Brain pericyte (primary cell): Measurements from ENCODE around the gene ATP6V0D1.

Experiments
- DNase-seq: peaks from one replicate; pipeline ENCODE4 v3.0.0-alpha.2; 2012; ENCODE audit warnings: low read depth, low spot score

ATP6V0D1 gene

DNA sequence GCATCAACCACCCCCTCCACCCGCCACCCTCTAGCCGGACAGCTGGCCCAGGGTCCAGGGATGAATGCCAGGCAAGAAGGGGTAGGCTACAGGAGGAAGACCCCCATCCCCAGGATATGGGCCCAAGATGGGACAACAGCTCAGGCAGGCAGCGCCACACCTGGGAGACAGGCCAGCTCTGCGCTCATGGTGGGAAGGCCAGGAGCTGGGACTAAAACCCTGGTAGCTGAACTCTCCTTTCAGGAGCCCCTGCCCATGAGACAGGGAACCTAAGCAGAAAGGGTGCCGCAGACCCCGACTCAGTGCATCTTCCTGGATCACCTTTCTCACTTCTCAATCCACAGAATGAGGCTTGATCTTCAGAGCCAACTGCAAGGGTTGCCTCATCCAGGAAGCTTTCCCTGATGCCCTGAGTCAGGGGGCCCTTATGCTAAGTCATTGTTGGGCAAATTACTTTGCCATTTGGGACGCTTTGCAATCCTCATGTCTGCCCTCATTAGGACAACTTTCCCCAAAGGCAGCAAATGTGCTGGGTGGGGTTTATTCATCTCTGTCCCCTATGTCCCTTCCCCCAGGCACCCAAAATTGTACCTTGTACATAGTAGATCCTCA is 73.7 kb downstream of the ATP6V0D1 start:
- DNase-seq = no peak

DNA sequence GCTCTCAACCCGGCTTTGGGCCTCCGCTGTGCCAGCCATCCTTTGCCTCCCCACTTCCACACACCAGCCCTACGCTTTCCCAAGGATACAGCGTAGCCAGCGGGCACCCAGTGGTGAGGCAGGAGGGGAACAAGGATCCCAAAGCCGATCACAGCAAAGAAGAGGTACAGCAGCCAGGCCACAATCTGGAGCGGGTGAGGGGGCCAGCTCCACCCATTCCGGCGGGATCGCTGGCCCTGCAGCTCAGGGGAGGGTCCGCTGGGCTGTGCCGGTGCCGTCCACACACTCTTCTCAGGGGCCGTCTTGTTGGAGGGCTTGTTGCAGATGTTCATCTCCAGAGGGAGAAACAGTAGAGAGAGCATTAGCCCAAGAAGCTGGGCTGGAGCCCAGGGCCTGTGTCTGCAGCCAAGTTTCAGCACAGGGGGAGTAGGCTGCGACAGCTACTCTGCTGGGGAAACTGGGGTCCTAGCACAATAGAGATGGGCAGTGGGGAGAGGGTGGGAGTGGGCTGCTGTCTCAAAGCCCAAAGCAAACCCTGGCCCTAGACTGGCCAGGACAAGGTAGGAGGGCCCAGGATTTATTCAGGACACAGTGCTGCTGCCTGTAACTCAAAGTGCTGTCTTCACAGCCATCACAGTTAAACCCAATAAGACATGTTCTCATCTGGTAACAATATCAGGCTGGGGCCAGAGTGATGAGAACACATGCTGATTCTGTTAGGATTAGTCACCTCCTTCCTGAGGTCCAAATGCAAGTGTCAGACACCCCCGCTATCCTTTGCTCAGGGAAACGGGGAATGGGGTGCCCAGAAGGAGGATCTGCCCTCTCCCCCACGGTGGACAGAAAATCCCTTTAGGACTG is 74.6 kb downstream of the ATP6V0D1 start:
- DNase-seq = peak; percentile 47

DNA sequence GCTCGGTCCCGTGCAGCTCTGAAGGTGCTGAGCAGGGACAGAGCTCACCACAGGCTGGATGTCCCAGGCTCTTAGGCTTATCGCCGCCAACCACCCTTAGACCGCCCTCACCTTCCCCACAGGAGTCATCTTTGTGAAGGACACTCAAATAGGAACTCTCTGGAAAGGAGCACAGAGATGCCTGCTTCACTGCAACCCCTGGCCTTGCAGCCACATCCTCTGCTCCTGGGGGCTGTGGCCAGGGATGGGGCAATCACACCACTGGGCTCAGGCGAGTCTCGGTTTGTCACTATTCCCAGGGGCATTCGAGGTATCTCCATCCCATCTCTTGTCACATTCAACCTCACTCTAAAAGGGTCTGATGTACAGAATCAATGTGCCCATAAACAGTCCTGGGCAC is 75.6 kb downstream of the ATP6V0D1 start:
- no peak for DNase-seq

DNA sequence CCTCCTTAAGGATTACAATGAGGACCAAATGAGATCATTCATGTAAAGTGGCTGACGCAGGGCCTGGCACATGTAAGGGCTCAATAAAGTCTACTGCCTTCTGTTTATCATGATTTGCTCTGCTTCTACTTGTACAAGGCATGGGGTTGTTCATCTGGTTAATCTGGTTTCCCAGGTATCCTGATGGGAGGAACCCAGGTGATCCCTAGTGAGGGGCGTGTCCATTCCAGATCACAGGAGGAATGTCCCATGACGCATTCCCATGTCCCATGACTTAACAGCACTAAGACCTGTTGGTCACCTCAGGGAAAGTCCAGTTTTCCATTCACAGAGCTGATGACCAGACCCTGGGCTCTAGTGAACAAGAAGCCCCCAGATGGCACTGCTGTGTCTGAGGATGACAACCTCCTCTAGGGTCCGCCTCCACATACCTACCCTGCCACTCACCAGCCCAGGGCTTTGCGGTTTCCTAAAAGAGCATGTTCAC is 76.2 kb downstream of the ATP6V0D1 start:
- DNase-seq = no peak

DNA sequence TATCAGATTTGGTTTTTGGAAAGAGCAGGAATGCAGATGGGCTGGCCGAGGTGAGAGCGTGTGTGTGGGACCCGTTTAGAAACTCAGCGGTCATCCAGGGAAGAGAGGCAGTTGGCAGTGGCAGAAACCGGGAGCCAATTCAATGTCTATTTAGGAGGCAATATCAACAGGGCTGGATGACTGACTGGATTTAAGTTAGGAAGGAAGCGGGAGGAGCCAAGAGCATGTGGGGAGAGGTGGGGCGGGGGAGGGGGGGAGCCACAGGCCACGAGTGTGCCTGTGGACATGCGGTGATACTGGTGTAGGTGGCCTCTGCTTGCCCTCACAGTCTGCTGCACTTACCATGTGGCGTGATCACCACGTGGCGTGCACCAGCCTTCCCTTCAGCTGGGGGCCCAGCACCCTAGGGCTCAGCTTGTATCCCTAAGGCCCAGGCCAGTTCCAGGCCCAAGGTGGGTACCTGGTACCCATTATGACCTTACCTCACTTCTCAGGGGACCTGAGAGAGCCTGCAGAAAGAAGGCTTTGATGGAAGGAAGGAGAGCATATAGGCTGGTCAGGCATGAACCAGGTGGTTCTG is 76.9 kb downstream of the ATP6V0D1 start:
- no peak for DNase-seq

- no peak for DNase-seq
These were observed 80.1 kb downstream of the ATP6V0D1 start for GRCh38 chr16:67400901-67401300.

DNA sequence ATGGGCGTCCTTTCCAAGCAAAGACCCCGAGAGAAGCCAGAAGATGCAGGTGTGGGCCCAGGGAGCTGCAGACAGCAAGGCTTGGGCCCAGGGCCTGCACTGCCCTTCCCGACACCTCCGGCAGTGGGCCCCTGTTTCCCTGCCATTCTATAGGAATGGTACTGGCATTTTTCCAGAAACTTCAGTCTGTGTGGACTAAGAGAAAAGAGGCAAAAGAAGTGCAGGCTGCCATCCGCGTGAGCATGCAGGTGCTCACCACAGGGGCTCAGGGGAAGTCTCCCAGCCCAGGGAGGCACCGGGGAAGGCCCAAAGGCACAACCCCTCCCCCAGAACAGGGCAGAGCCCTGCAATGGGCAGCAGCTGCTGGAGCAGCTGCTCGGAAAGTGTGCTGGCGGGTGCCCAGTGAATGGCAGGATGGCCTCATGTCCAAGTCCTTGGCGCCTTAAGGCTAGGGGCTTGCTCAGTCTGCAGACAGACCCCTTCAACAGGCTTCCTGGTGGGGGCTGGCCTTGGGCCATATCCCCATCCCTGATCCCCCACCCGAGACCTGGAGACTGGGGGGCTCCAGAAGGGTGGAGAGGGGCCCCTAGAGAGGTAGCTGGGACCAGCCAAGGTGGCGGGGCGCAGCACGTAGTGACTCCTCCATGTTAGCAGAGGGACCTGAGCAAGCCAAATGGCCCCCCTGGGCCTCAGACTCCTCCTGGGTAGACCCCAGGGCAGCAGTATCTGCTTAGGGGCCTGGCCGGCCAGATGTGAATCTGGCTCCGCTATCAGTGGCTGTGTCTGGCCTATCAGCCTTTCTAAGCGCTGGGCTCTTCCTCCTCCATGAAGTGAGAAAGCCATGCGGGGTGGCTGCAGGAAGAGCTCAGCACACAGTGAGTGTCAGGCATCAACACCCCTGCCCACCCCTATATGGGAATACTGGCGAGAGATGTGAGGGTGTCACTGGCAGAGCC is 80.9 kb downstream of the ATP6V0D1 start:
- DNase-seq = no peak

GRCh38 chr16:67399218-67399733 is 81.7 kb downstream of the ATP6V0D1 start:
- DNase-seq = no peak

GRCh38 chr16:67398546-67399217 is 82.3 kb downstream of the ATP6V0D1 start:
- DNase-seq = no peak

- DNase-seq = no peak
These were observed 83.0 kb downstream of the ATP6V0D1 start for GRCh38 chr16:67397812-67398545.

- no peak for DNase-seq
These were observed 83.7 kb downstream of the ATP6V0D1 start for GRCh38 chr16:67397036-67397801.

- DNase-seq = no peak
These were observed 84.6 kb downstream of the ATP6V0D1 start for GRCh38 chr16:67396159-67397035.

DNA sequence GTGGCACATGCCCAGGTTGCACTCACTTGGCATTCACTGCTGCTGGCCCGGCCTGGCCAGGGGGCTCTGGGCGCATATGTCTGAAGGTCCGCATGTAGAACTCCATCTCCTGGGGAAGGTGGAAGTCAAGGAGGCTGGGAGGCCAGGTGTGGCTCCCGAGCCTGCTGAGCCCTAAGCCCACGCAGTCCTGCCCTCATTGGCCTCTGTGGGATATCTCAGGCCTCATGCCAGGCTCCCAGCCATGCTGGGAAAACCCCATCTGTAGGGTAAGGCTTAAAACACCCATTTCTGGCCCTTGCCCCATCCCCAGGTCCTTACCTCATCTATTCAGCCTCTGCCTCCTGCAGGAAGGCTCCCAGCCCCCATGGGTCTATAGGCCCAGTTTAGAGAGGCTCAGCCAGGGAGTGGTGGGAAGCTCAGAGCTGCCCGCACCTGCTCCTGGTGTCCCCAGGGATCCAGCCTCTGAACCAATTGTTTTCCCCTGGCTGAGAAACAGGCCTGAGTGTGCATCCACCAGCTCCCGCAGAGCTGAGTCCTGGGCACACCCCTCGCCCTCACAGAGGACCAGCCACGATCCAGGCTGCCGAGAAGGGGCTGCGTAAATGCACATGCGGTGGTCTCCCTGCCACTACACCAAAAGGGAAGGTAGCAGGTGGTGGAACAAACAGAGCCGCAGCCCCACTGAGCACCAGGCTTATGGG is 85.3 kb downstream of the ATP6V0D1 start:
- DNase-seq = no peak

DNA sequence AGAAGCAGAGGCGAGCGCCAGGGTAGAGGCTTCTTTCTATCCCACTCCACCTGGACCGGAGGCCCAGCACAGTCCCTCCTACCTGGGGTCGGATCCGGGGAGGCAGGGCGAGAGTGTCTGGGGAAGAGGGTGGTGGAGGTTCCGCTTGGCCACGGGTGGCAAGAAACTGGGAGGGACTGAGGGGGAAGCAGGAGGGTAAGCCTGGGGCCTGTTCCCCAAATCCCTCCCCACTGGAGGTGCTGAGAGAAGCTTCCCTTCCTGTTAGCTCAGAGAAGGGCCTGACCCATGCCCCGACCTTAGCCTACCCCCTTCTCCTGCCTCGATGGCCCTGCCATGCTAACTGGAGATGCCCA is 85.9 kb downstream of the ATP6V0D1 start:
- DNase-seq = no peak

DNA sequence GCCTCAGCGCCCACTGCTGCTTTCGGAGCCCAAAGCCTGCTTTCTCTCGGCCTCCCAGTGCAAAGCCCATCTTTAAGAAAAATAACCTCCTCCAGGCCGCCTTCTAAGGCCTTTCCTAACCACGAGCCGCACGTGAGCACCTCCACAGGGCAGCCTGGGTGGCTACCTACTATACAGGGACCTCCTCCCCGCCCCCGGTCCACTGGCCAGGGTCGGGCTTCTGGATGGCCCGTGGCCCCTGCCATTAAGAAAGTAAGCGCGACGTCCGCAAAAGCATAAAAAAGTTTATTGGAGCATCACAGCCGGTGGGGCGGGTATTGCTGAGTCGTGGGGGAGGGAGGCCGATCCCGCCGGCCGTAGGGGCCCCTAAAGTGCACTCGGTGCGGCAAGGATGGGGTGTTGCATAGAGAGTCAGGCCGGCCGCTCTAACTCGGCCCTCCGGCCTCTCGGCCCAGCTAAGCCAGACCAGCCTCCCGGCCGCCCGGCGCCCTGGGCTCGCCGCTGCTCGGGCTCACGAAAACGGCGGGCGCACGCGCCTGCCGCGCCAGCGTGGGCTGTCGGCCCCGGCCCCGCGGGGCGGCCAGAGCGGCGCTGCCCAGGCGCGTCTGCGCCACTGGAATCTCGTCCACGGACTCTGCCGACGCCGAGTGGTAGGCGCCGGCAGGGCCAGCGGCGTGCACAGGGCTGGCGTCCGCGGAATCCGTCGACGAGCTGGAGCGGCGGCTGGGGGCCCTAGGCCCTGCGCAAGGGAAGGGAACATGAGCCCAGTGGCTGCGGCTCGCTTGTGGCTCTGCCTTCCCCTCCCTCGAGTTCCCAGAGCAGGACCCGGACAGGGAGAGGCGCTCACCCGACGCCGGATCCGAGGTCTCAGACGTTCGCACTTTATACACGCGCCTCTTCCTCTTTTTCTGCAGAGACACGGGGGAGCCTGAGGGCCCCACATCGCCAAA is 86.5 kb downstream of the ATP6V0D1 start:
- no peak for DNase-seq

- DNase-seq = no peak
These were observed 87.2 kb downstream of the ATP6V0D1 start for GRCh38 chr16:67393788-67394154.
